SK-N-SH treated with all-trans-retinoic acid at 6 μM for 48 hours (cell line): Measurements from ENCODE around the gene RAPGEF5.

ENCODE experiments used
- BACH2 ChIP-seq: fragments of 250-450 bp; sonication (Bioruptor Pico); IDR thresholded peaks from 2 replicates; pipeline ENCODE4 v1.9.0; 2021; ENCODE audit warnings: mild to moderate bottlenecking, borderline replicate concordance
- CSRNP3 ChIP-seq: fragments of 250-450 bp; sonication (Bioruptor Pico); IDR thresholded peaks from 2 replicates; pipeline ENCODE4 v1.5.1; 2021; ENCODE audit warnings: mild to moderate bottlenecking, moderate library complexity
- OSR1 ChIP-seq: fragments of 250-450 bp; sonication (Bioruptor Pico); IDR thresholded peaks from 2 replicates; pipeline ENCODE4 v1.8.0; 2022; ENCODE audit warnings: moderate library complexity, mild to moderate bottlenecking, inconsistent platforms
- PATZ1 ChIP-seq: fragments of 250-450 bp; sonication (Bioruptor Pico); IDR thresholded peaks from 2 replicates; pipeline ENCODE4 v1.8.0; 2020; ENCODE audit warnings: mild to moderate bottlenecking, moderate library complexity, borderline replicate concordance
- RARB ChIP-seq: fragments of 250-450 bp; sonication (Bioruptor Pico); IDR thresholded peaks from 2 replicates; pipeline ENCODE4 v1.8.0; 2021; ENCODE audit warnings: mild to moderate bottlenecking, moderate library complexity
- TCF4 ChIP-seq: fragments of 250-450 bp; sonication (Bioruptor Pico); IDR thresholded peaks from 2 replicates; pipeline ENCODE4 v1.8.0; 2021; ENCODE audit warnings: mild to moderate bottlenecking, moderate library complexity, borderline replicate concordance
- ZNF565 ChIP-seq: fragments of 450-650 bp; formaldehyde crosslinking; conservative IDR thresholded peaks from 2 replicates; pipeline ENCODE4 v1.5.0; 2020; ENCODE audit warnings: low read depth, mild to moderate bottlenecking, moderate library complexity
- ZNF8 ChIP-seq: fragments of 450-650 bp; formaldehyde crosslinking; IDR thresholded peaks from 2 replicates; pipeline ENCODE4 v1.5.0; 2020; ENCODE audit warnings: mild to moderate bottlenecking, moderate library complexity

- TF ChIP-seq CSRNP3 (CRISPR knock-in tag) (no peak), OSR1 (no peak), ZNF565 (CRISPR knock-in tag) (no peak), RARB (CRISPR knock-in tag) (no peak), ZNF8 (no peak), TCF4 (CRISPR knock-in tag) (no peak), PATZ1 (no peak), BACH2 (no peak)
These were observed 218.8 kb downstream of the RAPGEF5 start for GRCh38 chr7:22138106-22138505.
